ENCODE data around the gene EIF3L. TPM values are rescaled to one million over a fixed set of nuclear protein-coding genes. Genes with fewer than 3 reads are reported as not detected.
A peak's percentile ranks its signal among the peaks of the same experiment; 100 is the strongest.

EIF3L gene
- total and polyA plus RNA-seq, 9 of the 15 experiments (the other 6 are each of a cell fraction or from before 2014, with no cell fraction given) = 257 to 699 (median 368) TPM

DNA sequence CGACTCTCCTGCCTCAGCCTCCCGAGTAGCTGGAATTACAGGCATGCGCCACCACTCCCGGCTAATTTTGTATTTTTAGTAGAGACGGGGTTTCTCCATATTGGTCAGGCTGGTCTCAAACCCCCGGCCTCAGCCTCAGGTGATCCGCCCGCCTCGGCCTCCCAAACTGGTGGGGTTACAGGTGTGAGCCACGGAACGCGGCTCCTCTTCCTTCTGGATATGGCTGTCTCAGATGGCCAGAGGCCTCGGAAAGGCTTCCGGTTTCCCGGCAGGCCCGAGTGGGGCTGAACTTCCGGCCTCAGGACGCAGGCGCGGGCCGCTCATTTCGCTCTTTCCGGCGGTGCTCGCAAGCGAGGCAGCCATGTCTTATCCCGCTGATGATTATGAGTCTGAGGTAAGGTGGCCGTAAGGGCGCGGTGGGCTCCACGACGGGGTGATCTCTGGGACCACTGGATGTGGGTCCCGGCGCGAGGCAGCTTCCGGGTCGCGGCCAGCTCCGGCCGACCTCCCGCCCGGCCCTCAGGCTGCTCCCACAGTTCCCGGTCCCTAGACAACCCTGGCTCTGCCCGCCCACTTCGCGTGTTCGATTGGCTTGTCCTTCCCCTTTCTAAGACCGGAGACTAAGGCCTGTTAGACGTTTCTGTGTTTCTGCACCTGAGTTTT, at the start of gene EIF3L (continued):
- peak; percentile 96 for TF ChIP-seq RBFOX2 (IDR thresholded peaks at IDR 0.05; ENCODE audit: low read depth, low read length)
- TF ChIP-seq ZNF696 (CRISPR knock-in tag; conservative IDR thresholded peaks at IDR 0.05) = no peak
- TF ChIP-seq HNRNPLL (IDR thresholded peaks at IDR 0.05; ENCODE audit: low read depth, low read length, poor library complexity, severe bottlenecking) = peak; percentile 63
- TF ChIP-seq, protein P1, sequence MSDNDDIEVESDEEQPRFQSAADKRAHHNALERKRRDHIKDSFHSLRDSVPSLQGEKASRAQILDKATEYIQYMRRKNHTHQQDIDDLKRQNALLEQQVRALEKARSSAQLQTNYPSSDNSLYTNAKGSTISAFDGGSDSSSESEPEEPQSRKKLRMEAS (CRISPR knock-in tag; IDR thresholded peaks at IDR 0.05) = peak; percentile 41; the same call in 1 of the 2 replicates
- peak; percentile 39; the same call in 1 of the 2 replicates for TF ChIP-seq JUND (IDR thresholded peaks at IDR 0.05; ENCODE audit: borderline replicate concordance, low read depth, low read length)
- TF ChIP-seq JUND (tag; IDR thresholded peaks at IDR 0.05; ENCODE audit: borderline replicate concordance, low read depth, low read length) = no peak
- TF ChIP-seq, protein P2, sequence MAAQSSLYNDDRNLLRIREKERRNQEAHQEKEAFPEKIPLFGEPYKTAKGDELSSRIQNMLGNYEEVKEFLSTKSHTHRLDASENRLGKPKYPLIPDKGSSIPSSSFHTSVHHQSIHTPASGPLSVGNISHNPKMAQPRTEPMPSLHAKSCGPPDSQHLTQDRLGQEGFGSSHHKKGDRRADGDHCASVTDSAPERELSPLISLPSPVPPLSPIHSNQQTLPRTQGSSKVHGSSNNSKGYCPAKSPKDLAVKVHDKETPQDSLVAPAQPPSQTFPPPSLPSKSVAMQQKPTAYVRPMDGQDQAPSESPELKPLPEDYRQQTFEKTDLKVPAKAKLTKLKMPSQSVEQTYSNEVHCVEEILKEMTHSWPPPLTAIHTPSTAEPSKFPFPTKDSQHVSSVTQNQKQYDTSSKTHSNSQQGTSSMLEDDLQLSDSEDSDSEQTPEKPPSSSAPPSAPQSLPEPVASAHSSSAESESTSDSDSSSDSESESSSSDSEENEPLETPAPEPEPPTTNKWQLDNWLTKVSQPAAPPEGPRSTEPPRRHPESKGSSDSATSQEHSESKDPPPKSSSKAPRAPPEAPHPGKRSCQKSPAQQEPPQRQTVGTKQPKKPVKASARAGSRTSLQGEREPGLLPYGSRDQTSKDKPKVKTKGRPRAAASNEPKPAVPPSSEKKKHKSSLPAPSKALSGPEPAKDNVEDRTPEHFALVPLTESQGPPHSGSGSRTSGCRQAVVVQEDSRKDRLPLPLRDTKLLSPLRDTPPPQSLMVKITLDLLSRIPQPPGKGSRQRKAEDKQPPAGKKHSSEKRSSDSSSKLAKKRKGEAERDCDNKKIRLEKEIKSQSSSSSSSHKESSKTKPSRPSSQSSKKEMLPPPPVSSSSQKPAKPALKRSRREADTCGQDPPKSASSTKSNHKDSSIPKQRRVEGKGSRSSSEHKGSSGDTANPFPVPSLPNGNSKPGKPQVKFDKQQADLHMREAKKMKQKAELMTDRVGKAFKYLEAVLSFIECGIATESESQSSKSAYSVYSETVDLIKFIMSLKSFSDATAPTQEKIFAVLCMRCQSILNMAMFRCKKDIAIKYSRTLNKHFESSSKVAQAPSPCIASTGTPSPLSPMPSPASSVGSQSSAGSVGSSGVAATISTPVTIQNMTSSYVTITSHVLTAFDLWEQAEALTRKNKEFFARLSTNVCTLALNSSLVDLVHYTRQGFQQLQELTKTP (IDR thresholded peaks at IDR 0.05; ENCODE audit: low read depth in 1 of 2, partially characterized antibody in 2 of 2) = peak in 1 of 2 experiments; percentile 66
- TF ChIP-seq CBFA2T3 (IDR thresholded peaks at IDR 0.05) = no peak
- TF ChIP-seq SUPT5H (IDR thresholded peaks at IDR 0.05) = peak; percentile 97
- 0 out of 2 replicates have a peak, but pooled peaks have one; percentile 47 for TF ChIP-seq KLF13 (tag; IDR thresholded peaks at IDR 0.05; ENCODE audit: borderline replicate concordance, low read depth)
- 0 out of 2 replicates have a peak, but pooled peaks have one; percentile 77 for TF ChIP-seq CBX1 (IDR thresholded peaks at IDR 0.05; ENCODE audit: low read depth)
- peak; percentile 91 for TF ChIP-seq ZFX (CRISPR knock-in tag; IDR thresholded peaks at IDR 0.05)
- TF ChIP-seq, protein P3, sequence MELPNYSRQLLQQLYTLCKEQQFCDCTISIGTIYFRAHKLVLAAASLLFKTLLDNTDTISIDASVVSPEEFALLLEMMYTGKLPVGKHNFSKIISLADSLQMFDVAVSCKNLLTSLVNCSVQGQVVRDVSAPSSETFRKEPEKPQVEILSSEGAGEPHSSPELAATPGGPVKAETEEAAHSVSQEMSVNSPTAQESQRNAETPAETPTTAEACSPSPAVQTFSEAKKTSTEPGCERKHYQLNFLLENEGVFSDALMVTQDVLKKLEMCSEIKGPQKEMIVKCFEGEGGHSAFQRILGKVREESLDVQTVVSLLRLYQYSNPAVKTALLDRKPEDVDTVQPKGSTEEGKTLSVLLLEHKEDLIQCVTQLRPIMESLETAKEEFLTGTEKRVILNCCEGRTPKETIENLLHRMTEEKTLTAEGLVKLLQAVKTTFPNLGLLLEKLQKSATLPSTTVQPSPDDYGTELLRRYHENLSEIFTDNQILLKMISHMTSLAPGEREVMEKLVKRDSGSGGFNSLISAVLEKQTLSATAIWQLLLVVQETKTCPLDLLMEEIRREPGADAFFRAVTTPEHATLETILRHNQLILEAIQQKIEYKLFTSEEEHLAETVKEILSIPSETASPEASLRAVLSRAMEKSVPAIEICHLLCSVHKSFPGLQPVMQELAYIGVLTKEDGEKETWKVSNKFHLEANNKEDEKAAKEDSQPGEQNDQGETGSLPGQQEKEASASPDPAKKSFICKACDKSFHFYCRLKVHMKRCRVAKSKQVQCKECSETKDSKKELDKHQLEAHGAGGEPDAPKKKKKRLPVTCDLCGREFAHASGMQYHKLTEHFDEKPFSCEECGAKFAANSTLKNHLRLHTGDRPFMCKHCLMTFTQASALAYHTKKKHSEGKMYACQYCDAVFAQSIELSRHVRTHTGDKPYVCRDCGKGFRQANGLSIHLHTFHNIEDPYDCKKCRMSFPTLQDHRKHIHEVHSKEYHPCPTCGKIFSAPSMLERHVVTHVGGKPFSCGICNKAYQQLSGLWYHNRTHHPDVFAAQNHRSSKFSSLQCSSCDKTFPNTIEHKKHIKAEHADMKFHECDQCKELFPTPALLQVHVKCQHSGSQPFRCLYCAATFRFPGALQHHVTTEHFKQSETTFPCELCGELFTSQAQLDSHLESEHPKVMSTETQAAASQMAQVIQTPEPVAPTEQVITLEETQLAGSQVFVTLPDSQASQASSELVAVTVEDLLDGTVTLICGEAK (IDR thresholded peaks at IDR 0.05) = peak; percentile 95
- TF ChIP-seq, protein P3 (CRISPR knock-in tag; IDR thresholded peaks at IDR 0.05) = no peak

Measured in K562 (cell line).